ENCODE results near the gene POLR3G.

DNA sequence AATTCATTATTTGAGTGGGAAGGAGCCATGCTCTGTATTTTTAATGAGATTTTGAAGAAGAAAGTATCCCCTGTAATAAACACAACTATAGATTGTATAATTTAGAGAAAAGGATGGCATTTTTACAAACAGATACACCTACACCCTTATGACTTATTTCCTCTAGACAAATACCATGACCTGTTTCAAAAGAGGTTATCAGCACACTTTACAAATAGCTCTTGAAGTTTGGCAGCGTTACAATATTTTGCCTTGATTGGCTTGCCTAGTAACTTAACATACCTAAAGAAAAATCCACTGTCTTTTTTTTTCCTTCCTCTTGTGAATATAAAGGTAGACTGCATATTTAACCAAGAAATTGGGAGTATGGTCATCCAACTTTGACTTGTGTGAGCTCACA, 36.6 kb upstream of the POLR3G start:
- no peak for TF ChIP-seq GATA2 (IDR thresholded peaks at IDR 0.05; ENCODE audit: low read depth, low read length)
- TF ChIP-seq GATA3 (IDR thresholded peaks at IDR 0.05; ENCODE audit: low read depth, low read length) = no peak

Measured in SH-SY5Y (cell line).